Smooth muscle cell of the brain vasculature (primary cell): Measurements from ENCODE around the gene ADGRE3.
"Not testable (repeated sequence)": the region's sequence is repeated elsewhere in the genome, so short reads cannot be mapped to it uniquely, and the experiment has no call there.

ENCODE experiments used
- DNase-seq: peaks from one replicate; pipeline ENCODE4 v3.0.0-alpha.2; 2012; ENCODE audit warnings: low read depth, low spot score

ADGRE3 gene

GRCh38 chr19:14669940-14670339 lies 4.7 kb downstream of the ADGRE3 start:
- DNase-seq, result no peak

GRCh38 chr19:14661372-14661924 lies 13.2 kb downstream of the ADGRE3 start:
- no peak for DNase-seq

- DNase-seq, result no peak
These were observed 14.7 kb downstream of the ADGRE3 start for GRCh38 chr19:14659874-14660489.

GRCh38 chr19:14655726-14656125 lies 18.9 kb downstream of the ADGRE3 start:
- DNase-seq, result no peak

- DNase-seq, result no peak
These were observed 19.7 kb downstream of the ADGRE3 start for GRCh38 chr19:14654786-14655560.

GRCh38 chr19:14650161-14650560 lies 24.5 kb downstream of the ADGRE3 start:
- no peak for DNase-seq

GRCh38 chr19:14649020-14649419 lies 25.6 kb downstream of the ADGRE3 start:
- no peak for DNase-seq

- no peak for DNase-seq
These were observed 26.1 kb downstream of the ADGRE3 start for GRCh38 chr19:14648506-14648905.

GRCh38 chr19:14639536-14640277 lies 34.9 kb downstream of the ADGRE3 start:
- DNase-seq, result no peak

GRCh38 chr19:14632286-14632685 lies 42.4 kb downstream of the ADGRE3 start:
- no peak for DNase-seq

- DNase-seq, result no peak
These were observed 45.1 kb downstream of the ADGRE3 start for GRCh38 chr19:14629557-14629956.

GRCh38 chr19:14624491-14624890 lies 50.2 kb downstream of the ADGRE3 start:
- not testable (repeated sequence) for DNase-seq

GRCh38 chr19:14619404-14619803 lies 55.2 kb downstream of the ADGRE3 start:
- no peak for DNase-seq

GRCh38 chr19:14616407-14616806 lies 58.2 kb downstream of the ADGRE3 start:
- DNase-seq, result no peak

- DNase-seq, result no peak
These were observed 59.0 kb downstream of the ADGRE3 start for GRCh38 chr19:14615623-14616022.

GRCh38 chr19:14614099-14614412 lies 60.6 kb downstream of the ADGRE3 start:
- DNase-seq, result no peak

- DNase-seq, result not testable (repeated sequence)
These were observed 61.1 kb downstream of the ADGRE3 start for GRCh38 chr19:14613399-14614098.

- DNase-seq, result no peak
These were observed 62.0 kb downstream of the ADGRE3 start for GRCh38 chr19:14612657-14613056.

GRCh38 chr19:14612242-14612641 lies 62.4 kb downstream of the ADGRE3 start:
- not testable (repeated sequence) for DNase-seq

- DNase-seq, result no peak
These were observed 63.6 kb downstream of the ADGRE3 start for GRCh38 chr19:14611051-14611450.

- DNase-seq, result no peak
These were observed 68.0 kb downstream of the ADGRE3 start for GRCh38 chr19:14606627-14607026.

GRCh38 chr19:14603990-14604387 lies 70.7 kb downstream of the ADGRE3 start:
- no peak for DNase-seq
